GM23338 (cell line): ENCODE measurements around the gene ATP8B4. TPM values are rescaled to one million over a fixed set of nuclear protein-coding genes. Genes with fewer than 3 reads are reported as not detected.

Experiments
- ATAC-seq: fragments of 200-7000 bp; cut with Tn5 transposase; 3 replicates; pipeline ENCODE4 v1.9.1; 2020
- DNase-seq: peaks from one replicate; pipeline ENCODE4 v3.0.0-alpha.2; 2015; ENCODE audit warnings: low spot score
- H2AFZ ChIP-seq: fragments of 200-600 bp; sonication (generic); 2 replicates; pipeline ENCODE4 v1.8.0; 2016; ENCODE audit warnings: antibody characterized with exemption, mild to moderate bottlenecking, moderate library complexity
- H3F3A ChIP-seq: fragments of 200-600 bp; sonication (generic); replicated peaks from 2 replicates; pipeline ENCODE4 v1.8.0; 2017; ENCODE audit warnings: antibody characterized with exemption, mixed run types, low read depth
- H3K27ac ChIP-seq: fragments of 200-600 bp; sonication (generic); 2 replicates; pipeline ENCODE4 v1.6.1; 2016; ENCODE audit warnings: low read depth
- H3K27me3 ChIP-seq: fragments of 200-600 bp; sonication (generic); 2 replicates; pipeline ENCODE4 v1.8.0; 2016; ENCODE audit warnings: mild to moderate bottlenecking, mixed run types, moderate library complexity; ENCODE audit not compliant: insufficient read depth
- H3K36me3 ChIP-seq: fragments of 200-600 bp; sonication (generic); 2 replicates; pipeline ENCODE4 v1.8.0; 2016; ENCODE audit warnings: mild to moderate bottlenecking; ENCODE audit not compliant: insufficient read depth
- H3K4me1 ChIP-seq: fragments of 200-600 bp; sonication (generic); 2 replicates; pipeline ENCODE4 v1.8.0; 2016; ENCODE audit warnings: mild to moderate bottlenecking, moderate library complexity; ENCODE audit not compliant: insufficient read depth
- H3K4me2 ChIP-seq: fragments of 200-600 bp; sonication (generic); 2 replicates; pipeline ENCODE4 v1.7.1; 2017; ENCODE audit warnings: mixed run types
- H3K4me3 ChIP-seq: fragments of 200-600 bp; sonication (generic); 2 replicates; pipeline ENCODE4 v1.6.1; 2016; ENCODE audit warnings: mixed run types
- H3K79me2 ChIP-seq: fragments of 200-600 bp; sonication (generic); replicated peaks from 2 replicates; pipeline ENCODE4 v1.8.0; 2017; ENCODE audit warnings: mild to moderate bottlenecking; ENCODE audit not compliant: insufficient read depth
- H3K9me2 ChIP-seq: fragments of 200-600 bp; sonication (generic); 2 replicates; pipeline ENCODE4 v1.8.0; 2017; ENCODE audit not compliant: insufficient read depth
- H4K20me1 ChIP-seq: fragments of 200-600 bp; sonication (generic); replicated peaks from 2 replicates; pipeline ENCODE4 v1.8.0; 2017; ENCODE audit warnings: mild to moderate bottlenecking; ENCODE audit not compliant: insufficient read depth
- H3K27ac Mint-ChIP-seq: 2 replicates; pipeline ENCODE4 v1.8.0; 2020; ENCODE audit warnings: inconsistent platforms, mild to moderate bottlenecking, moderate library complexity, mixed read lengths
- H3K27me3 Mint-ChIP-seq: 3 replicates; pipeline ENCODE4 v1.8.0; 2022; ENCODE audit warnings: low read depth, mild to moderate bottlenecking, moderate library complexity, mixed read lengths, inconsistent platforms; ENCODE audit not compliant: insufficient read depth, poor library complexity
- H3K36me3 Mint-ChIP-seq: 3 replicates; pipeline ENCODE4 v1.8.0; 2021; ENCODE audit warnings: low read depth, mild to moderate bottlenecking, inconsistent platforms, moderate library complexity, mixed read lengths
- H3K4me1 Mint-ChIP-seq: 3 replicates; pipeline ENCODE4 v1.8.0; 2020; ENCODE audit warnings: mild to moderate bottlenecking, inconsistent platforms, mixed read lengths
- H3K4me3 Mint-ChIP-seq: 3 replicates; pipeline ENCODE4 v1.8.0; 2021; ENCODE audit warnings: moderate library complexity, mild to moderate bottlenecking, inconsistent platforms, mixed read lengths
- H3K9me3 Mint-ChIP-seq: 3 replicates; pipeline ENCODE4 v1.8.0; 2020; ENCODE audit warnings: moderate library complexity, mild to moderate bottlenecking, inconsistent platforms, mixed read lengths
- CREB1 ChIP-seq: fragments of 250-450 bp; sonication (Bioruptor Pico); IDR thresholded peaks from 2 replicates; pipeline ENCODE4 v1.5.0; 2020; ENCODE audit warnings: low read depth, mild to moderate bottlenecking, moderate library complexity
- EZH2 ChIP-seq: fragments of 200-600 bp; sonication (generic); IDR thresholded peaks from one replicate; pipeline ENCODE4 v1.8.0; 2017; ENCODE audit warnings: antibody characterized with exemption, mild to moderate bottlenecking, low read depth; ENCODE audit not compliant: unreplicated experiment
- EZH2phosphoT487 ChIP-seq: fragments of 200-600 bp; sonication (generic); IDR thresholded peaks from one replicate; pipeline ENCODE4 v1.8.1; 2018; ENCODE audit warnings: antibody characterized with exemption; ENCODE audit not compliant: unreplicated experiment
- JUNB ChIP-seq: IDR thresholded peaks from one replicate; pipeline ENCODE4 v1.6.1; 2016; ENCODE audit warnings: antibody characterized with exemption; ENCODE audit not compliant: unreplicated experiment
- NANOG ChIP-seq: IDR thresholded peaks from 2 replicates; pipeline ENCODE4 v1.6.1; 2016; ENCODE audit warnings: antibody characterized with exemption, borderline replicate concordance
- POLR2AphosphoS5 ChIP-seq: IDR thresholded peaks from 2 replicates; pipeline ENCODE4 v1.6.1; 2016; ENCODE audit warnings: antibody characterized with exemption, low read depth
- STAT1 ChIP-seq: IDR thresholded peaks from one replicate; pipeline ENCODE4 v1.6.1; 2016; ENCODE audit warnings: antibody characterized with exemption; ENCODE audit not compliant: unreplicated experiment
- ZNF114 ChIP-seq: fragments of 250-450 bp; sonication (Bioruptor Pico); IDR thresholded peaks from 2 replicates; pipeline ENCODE4 v1.5.0; 2020; ENCODE audit warnings: mild to moderate bottlenecking, moderate library complexity
- ZNF331 ChIP-seq: fragments of 250-450 bp; sonication (Bioruptor Pico); IDR thresholded peaks from 2 replicates; pipeline ENCODE4 v1.5.0; 2020; ENCODE audit warnings: low read depth, mild to moderate bottlenecking, moderate library complexity
- polyA plus RNA-seq: library from polyadenylated mRNA; unstranded; fragments of >200 nt; fragmentation: Nextera tagmentation; extraction: Ambion mirVana; gene quantifications from 2 replicates; pipeline ENCODE4 v1.2.1, GENCODE V29; 2016
- total RNA-seq: library from RNA; depleted of rRNA; stranded (reverse); fragments of >200 nt; shearing (Covaris generic); gene quantifications from 2 replicates; pipeline ENCODE4 v1.2.3, GENCODE V29; 2014
- TF ChIP-seq, protein P1 (sequence below): IDR thresholded peaks from one replicate; pipeline ENCODE4 v1.6.1; 2018; ENCODE audit warnings: antibody characterized with exemption; ENCODE audit not compliant: unreplicated experiment
- TF ChIP-seq, protein P2 (sequence below): fragments of 250-450 bp; sonication (Bioruptor Pico); IDR thresholded peaks from 2 replicates; pipeline ENCODE4 v1.5.0; 2020; ENCODE audit warnings: mild to moderate bottlenecking, moderate library complexity
- TF ChIP-seq, protein P3 (sequence below), 2 experiments: fragments of 200-600 bp in 1 of 2; sonication (generic) in 1 of 2; conservative IDR thresholded peaks; 2 replicates each; pipeline versions ENCODE4 v1.5.1 to v1.6.1; 2016 to 2017; ENCODE audit warnings: antibody characterized with exemption in 2 of 2, low read depth in 2 of 2, mild to moderate bottlenecking in 2 of 2, moderate library complexity in 1 of 2
- TF ChIP-seq, protein P4 (sequence below): IDR thresholded peaks from 2 replicates; pipeline ENCODE4 v1.6.1; 2016; ENCODE audit warnings: antibody characterized with exemption

The ATP8B4 gene
- total and polyA plus RNA-seq, 2 experiments from 2014 or later: 0.24 TPM; not detected in 1

DNA sequence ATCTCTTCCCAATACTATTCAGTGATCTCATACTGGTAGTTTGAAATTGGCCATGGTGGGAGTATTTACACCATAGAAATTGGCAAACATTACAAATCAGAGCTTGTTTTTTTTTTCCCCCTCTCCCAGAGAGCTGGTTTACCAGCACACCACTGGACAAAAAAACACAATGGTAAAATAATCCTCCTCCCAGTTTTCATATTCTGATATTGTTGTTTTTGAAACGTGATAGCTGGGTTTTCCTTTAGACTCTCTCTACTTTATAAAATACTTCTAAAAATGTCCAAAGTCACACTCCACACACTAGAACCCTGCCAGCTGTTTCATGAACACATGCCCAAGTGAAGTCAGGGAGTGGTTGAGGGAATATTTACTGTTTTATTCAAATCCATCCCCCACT is 310.7 kb downstream of the ATP8B4 start:
- no peaks in the 10 kb centered on the region for H3K79me2 ChIP-seq
- Mint-ChIP-seq H3K27ac (no peak overlapping the region), H3K9me3 (peaks cover 11% of the 10 kb centered on the region), H3K4me1 (no peaks in the 10 kb centered on the region), H3K4me3 (no peak overlapping the region), H3K27me3 (no peaks in the 10 kb centered on the region), H3K36me3 (peaks cover 7% of the 10 kb centered on the region; the same call in 1 of the 3 replicates)
- H3K27ac ChIP-seq: no peak overlapping the region
- no peaks in the 10 kb centered on the region for H3K27me3 ChIP-seq
- no peaks in the 10 kb centered on the region for H4K20me1 ChIP-seq
- H2AFZ ChIP-seq: no peak overlapping the region
- no peaks in the 10 kb centered on the region for H3F3A ChIP-seq
- no peak overlapping the region for H3K4me3 ChIP-seq
- 0 out of 2 replicates have a peak, but pooled peaks cover 3% of the 10 kb centered on the region for H3K9me2 ChIP-seq
- TF ChIP-seq, protein P1, sequence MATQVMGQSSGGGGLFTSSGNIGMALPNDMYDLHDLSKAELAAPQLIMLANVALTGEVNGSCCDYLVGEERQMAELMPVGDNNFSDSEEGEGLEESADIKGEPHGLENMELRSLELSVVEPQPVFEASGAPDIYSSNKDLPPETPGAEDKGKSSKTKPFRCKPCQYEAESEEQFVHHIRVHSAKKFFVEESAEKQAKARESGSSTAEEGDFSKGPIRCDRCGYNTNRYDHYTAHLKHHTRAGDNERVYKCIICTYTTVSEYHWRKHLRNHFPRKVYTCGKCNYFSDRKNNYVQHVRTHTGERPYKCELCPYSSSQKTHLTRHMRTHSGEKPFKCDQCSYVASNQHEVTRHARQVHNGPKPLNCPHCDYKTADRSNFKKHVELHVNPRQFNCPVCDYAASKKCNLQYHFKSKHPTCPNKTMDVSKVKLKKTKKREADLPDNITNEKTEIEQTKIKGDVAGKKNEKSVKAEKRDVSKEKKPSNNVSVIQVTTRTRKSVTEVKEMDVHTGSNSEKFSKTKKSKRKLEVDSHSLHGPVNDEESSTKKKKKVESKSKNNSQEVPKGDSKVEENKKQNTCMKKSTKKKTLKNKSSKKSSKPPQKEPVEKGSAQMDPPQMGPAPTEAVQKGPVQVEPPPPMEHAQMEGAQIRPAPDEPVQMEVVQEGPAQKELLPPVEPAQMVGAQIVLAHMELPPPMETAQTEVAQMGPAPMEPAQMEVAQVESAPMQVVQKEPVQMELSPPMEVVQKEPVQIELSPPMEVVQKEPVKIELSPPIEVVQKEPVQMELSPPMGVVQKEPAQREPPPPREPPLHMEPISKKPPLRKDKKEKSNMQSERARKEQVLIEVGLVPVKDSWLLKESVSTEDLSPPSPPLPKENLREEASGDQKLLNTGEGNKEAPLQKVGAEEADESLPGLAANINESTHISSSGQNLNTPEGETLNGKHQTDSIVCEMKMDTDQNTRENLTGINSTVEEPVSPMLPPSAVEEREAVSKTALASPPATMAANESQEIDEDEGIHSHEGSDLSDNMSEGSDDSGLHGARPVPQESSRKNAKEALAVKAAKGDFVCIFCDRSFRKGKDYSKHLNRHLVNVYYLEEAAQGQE: no peak
- TF ChIP-seq NANOG (no peak), JUNB (no peak), STAT1 (no peak), EZH2 (no peak), POLR2AphosphoS5 (no peak), CREB1 (CRISPR knock-in tag) (no peak), ZNF331 (no peak), EZH2phosphoT487 (no peak), ZNF114 (CRISPR knock-in tag) (no peak)
- TF ChIP-seq, protein P2, sequence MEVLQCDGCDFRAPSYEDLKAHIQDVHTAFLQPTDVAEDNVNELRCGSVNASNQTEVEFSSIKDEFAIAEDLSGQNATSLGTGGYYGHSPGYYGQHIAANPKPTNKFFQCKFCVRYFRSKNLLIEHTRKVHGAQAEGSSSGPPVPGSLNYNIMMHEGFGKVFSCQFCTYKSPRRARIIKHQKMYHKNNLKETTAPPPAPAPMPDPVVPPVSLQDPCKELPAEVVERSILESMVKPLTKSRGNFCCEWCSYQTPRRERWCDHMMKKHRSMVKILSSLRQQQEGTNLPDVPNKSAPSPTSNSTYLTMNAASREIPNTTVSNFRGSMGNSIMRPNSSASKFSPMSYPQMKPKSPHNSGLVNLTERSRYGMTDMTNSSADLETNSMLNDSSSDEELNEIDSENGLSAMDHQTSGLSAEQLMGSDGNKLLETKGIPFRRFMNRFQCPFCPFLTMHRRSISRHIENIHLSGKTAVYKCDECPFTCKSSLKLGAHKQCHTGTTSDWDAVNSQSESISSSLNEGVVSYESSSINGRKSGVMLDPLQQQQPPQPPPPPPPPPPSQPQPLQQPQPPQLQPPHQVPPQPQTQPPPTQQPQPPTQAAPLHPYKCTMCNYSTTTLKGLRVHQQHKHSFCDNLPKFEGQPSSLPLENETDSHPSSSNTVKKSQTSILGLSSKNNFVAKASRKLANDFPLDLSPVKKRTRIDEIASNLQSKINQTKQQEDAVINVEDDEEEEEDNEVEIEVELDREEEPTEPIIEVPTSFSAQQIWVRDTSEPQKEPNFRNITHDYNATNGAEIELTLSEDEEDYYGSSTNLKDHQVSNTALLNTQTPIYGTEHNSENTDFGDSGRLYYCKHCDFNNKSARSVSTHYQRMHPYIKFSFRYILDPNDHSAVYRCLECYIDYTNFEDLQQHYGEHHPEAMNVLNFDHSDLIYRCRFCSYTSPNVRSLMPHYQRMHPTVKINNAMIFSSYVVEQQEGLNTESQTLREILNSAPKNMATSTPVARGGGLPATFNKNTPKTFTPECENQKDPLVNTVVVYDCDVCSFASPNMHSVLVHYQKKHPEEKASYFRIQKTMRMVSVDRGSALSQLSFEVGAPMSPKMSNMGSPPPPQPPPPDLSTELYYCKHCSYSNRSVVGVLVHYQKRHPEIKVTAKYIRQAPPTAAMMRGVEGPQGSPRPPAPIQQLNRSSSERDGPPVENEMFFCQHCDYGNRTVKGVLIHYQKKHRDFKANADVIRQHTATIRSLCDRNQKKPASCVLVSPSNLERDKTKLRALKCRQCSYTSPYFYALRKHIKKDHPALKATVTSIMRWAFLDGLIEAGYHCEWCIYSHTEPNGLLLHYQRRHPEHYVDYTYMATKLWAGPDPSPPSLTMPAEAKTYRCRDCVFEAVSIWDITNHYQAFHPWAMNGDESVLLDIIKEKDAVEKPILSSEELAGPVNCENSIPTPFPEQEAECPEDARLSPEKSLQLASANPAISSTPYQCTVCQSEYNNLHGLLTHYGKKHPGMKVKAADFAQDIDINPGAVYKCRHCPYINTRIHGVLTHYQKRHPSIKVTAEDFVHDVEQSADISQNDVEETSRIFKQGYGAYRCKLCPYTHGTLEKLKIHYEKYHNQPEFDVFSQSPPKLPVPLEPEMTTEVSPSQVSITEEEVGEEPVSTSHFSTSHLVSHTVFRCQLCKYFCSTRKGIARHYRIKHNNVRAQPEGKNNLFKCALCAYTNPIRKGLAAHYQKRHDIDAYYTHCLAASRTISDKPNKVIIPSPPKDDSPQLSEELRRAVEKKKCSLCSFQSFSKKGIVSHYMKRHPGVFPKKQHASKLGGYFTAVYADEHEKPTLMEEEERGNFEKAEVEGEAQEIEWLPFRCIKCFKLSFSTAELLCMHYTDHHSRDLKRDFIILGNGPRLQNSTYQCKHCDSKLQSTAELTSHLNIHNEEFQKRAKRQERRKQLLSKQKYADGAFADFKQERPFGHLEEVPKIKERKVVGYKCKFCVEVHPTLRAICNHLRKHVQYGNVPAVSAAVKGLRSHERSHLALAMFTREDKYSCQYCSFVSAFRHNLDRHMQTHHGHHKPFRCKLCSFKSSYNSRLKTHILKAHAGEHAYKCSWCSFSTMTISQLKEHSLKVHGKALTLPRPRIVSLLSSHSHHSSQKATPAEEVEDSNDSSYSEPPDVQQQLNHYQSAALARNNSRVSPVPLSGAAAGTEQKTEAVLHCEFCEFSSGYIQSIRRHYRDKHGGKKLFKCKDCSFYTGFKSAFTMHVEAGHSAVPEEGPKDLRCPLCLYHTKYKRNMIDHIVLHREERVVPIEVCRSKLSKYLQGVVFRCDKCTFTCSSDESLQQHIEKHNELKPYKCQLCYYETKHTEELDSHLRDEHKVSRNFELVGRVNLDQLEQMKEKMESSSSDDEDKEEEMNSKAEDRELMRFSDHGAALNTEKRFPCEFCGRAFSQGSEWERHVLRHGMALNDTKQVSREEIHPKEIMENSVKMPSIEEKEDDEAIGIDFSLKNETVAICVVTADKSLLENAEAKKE: no peak
- TF ChIP-seq, protein P3, sequence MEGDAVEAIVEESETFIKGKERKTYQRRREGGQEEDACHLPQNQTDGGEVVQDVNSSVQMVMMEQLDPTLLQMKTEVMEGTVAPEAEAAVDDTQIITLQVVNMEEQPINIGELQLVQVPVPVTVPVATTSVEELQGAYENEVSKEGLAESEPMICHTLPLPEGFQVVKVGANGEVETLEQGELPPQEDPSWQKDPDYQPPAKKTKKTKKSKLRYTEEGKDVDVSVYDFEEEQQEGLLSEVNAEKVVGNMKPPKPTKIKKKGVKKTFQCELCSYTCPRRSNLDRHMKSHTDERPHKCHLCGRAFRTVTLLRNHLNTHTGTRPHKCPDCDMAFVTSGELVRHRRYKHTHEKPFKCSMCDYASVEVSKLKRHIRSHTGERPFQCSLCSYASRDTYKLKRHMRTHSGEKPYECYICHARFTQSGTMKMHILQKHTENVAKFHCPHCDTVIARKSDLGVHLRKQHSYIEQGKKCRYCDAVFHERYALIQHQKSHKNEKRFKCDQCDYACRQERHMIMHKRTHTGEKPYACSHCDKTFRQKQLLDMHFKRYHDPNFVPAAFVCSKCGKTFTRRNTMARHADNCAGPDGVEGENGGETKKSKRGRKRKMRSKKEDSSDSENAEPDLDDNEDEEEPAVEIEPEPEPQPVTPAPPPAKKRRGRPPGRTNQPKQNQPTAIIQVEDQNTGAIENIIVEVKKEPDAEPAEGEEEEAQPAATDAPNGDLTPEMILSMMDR (conservative IDR thresholded peaks at IDR 0.05; ENCODE audit: low read depth in 2 of 2): no peak
- TF ChIP-seq, protein P4, sequence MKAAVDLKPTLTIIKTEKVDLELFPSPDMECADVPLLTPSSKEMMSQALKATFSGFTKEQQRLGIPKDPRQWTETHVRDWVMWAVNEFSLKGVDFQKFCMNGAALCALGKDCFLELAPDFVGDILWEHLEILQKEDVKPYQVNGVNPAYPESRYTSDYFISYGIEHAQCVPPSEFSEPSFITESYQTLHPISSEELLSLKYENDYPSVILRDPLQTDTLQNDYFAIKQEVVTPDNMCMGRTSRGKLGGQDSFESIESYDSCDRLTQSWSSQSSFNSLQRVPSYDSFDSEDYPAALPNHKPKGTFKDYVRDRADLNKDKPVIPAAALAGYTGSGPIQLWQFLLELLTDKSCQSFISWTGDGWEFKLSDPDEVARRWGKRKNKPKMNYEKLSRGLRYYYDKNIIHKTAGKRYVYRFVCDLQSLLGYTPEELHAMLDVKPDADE: no peak
- no peaks in the 10 kb centered on the region for H3K36me3 ChIP-seq
- H3K4me2 ChIP-seq: no peak overlapping the region
- ATAC-seq (no peak), DNase-seq (no peak)
- H3K4me1 ChIP-seq: no peaks in the 10 kb centered on the region
